Testis (tissue), 2 donors: ENCODE results near the gene CREB3L4.

Experiments
- CTCF ChIP-seq, 3 experiments: fragments of 450-650 bp in 2 of 3; fragments of 200-600 bp in 1 of 3; sonication (generic) in 1 of 3; IDR thresholded peaks; one replicate each; pipeline ENCODE4 v1.5.1; 2016 to 2019; ENCODE audit warnings: antibody characterized with exemption in 3 of 3, mild to moderate bottlenecking in 2 of 3, moderate library complexity in 1 of 3
- POLR2A ChIP-seq: fragments of 450-650 bp; IDR thresholded peaks from one replicate; pipeline ENCODE4 v1.6.1; 2017; ENCODE audit warnings: antibody characterized with exemption, mild to moderate bottlenecking, moderate library complexity

- no peak for TF ChIP-seq POLR2A
- TF ChIP-seq CTCF (IDR thresholded peaks at IDR 0.05), result no peak
Observed at GRCh38 chr1:153921803-153922075, 46.0 kb upstream of the CREB3L4 start.
